ENCODE data around the gene KIFBP. TPM values are rescaled to one million over a fixed set of nuclear protein-coding genes. Genes with fewer than 3 reads are reported as not detected.
"Not testable (repeated sequence)": the region's sequence is repeated elsewhere in the genome, so short reads cannot be mapped to it uniquely, and the experiment has no call there.

The KIFBP gene
- total RNA-seq, 1 donor from 2014 or later: 27.7 TPM

DNA sequence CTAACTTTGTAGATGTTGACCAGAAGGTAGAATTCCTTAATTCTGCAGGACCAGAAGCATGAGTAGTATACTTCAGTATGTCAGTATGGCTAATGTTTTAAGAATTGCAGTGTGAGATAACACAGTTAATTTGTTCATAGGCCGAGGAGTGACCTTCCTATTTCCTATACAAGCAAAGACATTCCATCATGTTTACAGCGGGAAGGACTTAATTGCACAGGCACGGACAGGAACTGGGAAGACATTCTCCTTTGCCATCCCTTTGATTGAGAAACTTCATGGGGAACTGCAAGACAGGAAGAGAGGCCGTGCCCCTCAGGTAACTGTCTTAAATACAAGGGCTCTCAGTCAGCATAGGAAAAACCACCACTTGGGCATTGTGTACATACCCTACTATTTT lies 25.5 kb upstream of the KIFBP start:
- H3K4me3 Mint-ChIP-seq: no peak overlapping the region
- H3K4me1 Mint-ChIP-seq: peaks cover 3% of the 10 kb centered on the region
- H3K27me3 Mint-ChIP-seq (ENCODE audit: low read depth): no peaks in the 10 kb centered on the region
- H3K9me3 Mint-ChIP-seq: no peaks in the 10 kb centered on the region
- no peak for DNase-seq (ENCODE audit: low read depth, low spot score)
- no peak overlapping the region for H3K27ac Mint-ChIP-seq (ENCODE audit: unreplicated experiment)
- TF ChIP-seq, protein P1, sequence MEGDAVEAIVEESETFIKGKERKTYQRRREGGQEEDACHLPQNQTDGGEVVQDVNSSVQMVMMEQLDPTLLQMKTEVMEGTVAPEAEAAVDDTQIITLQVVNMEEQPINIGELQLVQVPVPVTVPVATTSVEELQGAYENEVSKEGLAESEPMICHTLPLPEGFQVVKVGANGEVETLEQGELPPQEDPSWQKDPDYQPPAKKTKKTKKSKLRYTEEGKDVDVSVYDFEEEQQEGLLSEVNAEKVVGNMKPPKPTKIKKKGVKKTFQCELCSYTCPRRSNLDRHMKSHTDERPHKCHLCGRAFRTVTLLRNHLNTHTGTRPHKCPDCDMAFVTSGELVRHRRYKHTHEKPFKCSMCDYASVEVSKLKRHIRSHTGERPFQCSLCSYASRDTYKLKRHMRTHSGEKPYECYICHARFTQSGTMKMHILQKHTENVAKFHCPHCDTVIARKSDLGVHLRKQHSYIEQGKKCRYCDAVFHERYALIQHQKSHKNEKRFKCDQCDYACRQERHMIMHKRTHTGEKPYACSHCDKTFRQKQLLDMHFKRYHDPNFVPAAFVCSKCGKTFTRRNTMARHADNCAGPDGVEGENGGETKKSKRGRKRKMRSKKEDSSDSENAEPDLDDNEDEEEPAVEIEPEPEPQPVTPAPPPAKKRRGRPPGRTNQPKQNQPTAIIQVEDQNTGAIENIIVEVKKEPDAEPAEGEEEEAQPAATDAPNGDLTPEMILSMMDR (conservative IDR thresholded peaks at IDR 0.05): no peak
- H3K36me3 Mint-ChIP-seq (ENCODE audit: low read depth): peaks cover 5% of the 10 kb centered on the region

DNA sequence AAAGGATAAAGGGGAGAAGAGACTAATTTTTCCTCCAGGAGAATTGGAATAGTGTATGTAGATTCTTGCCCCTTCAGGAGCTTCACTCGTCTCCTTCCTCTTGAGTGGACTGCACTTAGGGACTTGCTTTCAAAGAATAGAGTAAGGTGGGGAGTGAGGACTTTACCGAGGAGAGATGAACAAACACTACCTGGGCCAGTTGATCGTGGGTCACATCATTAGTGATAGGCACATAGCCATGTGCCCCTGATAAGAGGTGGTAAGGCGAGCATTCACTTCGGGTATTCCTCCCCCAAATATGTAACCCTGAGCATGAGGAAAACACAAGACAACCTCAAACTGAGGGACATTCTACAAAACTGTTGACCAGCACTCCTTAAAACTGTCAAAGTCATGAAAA lies 14.6 kb upstream of the KIFBP start:
- no peaks in the 10 kb centered on the region for H3K27me3 Mint-ChIP-seq (ENCODE audit: low read depth)
- H3K9me3 Mint-ChIP-seq: no peaks in the 10 kb centered on the region
- H3K4me3 Mint-ChIP-seq: no peak overlapping the region
- no peaks in the 10 kb centered on the region for H3K4me1 Mint-ChIP-seq
- DNase-seq (ENCODE audit: low read depth, low spot score): no peak
- H3K36me3 Mint-ChIP-seq (ENCODE audit: low read depth): peaks cover 20% of the 10 kb centered on the region
- TF ChIP-seq, protein P1 (conservative IDR thresholded peaks at IDR 0.05): no peak
- peak overlapping the region; percentile 55 for H3K27ac Mint-ChIP-seq (ENCODE audit: unreplicated experiment)

DNA sequence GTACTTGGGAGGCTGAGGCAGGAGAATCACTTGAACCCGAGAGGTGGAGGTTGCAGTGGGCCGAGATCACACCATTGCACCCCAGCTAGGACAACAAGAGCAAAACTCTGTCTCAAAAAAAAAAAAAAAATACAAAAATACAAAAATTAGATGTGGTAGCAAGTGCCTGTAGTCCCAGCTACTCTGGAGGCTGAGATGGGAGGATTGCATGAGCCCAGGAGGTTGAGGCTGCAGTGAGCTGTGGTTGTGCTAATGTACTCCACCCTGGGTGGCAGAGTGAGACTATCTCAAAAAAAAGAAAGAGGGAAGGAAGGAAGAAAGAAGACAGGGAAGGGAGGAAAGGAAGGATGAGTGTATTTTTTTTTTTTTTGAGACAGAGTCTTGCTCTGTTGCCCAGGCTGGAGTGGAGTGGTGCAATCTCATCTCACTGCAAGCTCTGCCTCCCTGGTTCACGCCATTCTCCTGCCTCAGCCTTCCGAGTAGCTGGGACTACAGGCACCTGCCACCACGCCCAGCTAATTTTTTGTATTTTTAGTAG lies 12.6 kb upstream of the KIFBP start:
- peaks cover 20% of the 10 kb centered on the region for H3K36me3 Mint-ChIP-seq (ENCODE audit: low read depth)
- not testable (repeated sequence) for H3K27me3 Mint-ChIP-seq (ENCODE audit: low read depth); H3K9me3 Mint-ChIP-seq; H3K4me1 Mint-ChIP-seq; H3K4me3 Mint-ChIP-seq; DNase-seq (ENCODE audit: low read depth, low spot score)
- peak overlapping the region; percentile 6 for H3K27ac Mint-ChIP-seq (ENCODE audit: unreplicated experiment)

DNA sequence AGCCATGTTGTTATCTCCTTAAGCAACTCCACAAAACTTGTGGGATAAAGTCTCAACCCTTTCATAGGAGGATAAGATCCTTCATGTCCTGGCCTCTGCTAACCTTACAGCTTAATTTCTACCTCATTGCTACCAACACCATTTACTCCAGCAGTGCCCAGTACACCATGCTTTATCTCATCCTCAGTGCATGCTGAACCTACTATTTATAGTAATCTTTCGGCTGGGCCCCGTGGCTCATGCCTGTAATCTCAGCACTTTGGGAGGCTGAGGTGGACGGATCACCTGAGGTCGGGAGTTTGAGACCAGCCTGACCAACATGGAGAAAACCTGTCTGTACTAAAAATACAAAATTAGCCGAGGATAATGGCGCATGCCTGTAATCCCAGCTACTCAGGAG lies 8.9 kb upstream of the KIFBP start:
- not testable (repeated sequence) for H3K27ac Mint-ChIP-seq (ENCODE audit: unreplicated experiment); H3K4me1 Mint-ChIP-seq; H3K4me3 Mint-ChIP-seq; DNase-seq (ENCODE audit: low read depth, low spot score); H3K9me3 Mint-ChIP-seq; H3K27me3 Mint-ChIP-seq (ENCODE audit: low read depth)
- peaks cover 14% of the 10 kb centered on the region for H3K36me3 Mint-ChIP-seq (ENCODE audit: low read depth)

DNA sequence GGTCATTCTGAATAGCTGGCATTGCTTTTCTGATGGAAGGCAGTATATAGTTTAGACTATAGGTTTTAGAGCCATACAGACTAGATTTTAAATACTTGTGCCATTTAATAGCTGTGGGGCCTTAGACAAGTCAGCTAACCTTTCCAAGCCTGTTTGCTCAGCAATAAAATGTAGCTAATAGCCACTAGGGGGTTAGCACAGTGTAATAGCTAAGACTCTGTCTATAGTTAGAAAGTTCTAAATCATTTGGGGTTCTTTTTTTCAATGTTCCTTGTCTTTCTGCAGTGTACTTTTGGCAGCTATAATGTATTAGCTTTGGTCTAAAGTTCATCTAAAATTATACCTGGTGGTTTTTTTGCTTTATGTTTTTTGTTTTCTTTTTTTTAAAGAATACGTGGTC lies 7.5 kb upstream of the KIFBP start:
- TF ChIP-seq, protein P1 (conservative IDR thresholded peaks at IDR 0.05): peak; percentile 55
- no peak overlapping the region for H3K27ac Mint-ChIP-seq (ENCODE audit: unreplicated experiment)
- H3K36me3 Mint-ChIP-seq (ENCODE audit: low read depth): peaks cover 8% of the 10 kb centered on the region
- H3K4me3 Mint-ChIP-seq: no peak overlapping the region
- H3K9me3 Mint-ChIP-seq: no peaks in the 10 kb centered on the region
- H3K27me3 Mint-ChIP-seq (ENCODE audit: low read depth): no peaks in the 10 kb centered on the region
- DNase-seq (ENCODE audit: low read depth, low spot score): no peak
- H3K4me1 Mint-ChIP-seq: no peaks in the 10 kb centered on the region

DNA sequence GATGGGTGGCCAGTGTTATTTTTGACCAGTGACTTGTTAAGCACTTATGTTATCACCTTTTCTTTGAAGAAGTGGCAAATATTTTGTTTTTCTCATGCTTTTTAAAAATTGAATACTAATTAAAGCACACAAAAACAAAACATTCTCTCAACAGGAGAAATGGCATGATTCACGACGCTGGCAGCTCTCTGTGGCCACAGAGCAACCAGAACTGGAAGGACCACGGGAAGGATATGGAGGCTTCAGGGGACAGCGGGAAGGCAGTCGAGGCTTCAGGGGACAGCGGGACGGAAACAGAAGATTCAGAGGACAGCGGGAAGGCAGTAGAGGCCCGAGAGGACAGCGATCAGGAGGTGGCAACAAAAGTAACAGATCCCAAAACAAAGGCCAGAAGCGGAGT lies 6.2 kb upstream of the KIFBP start:
- DNase-seq (ENCODE audit: low read depth, low spot score): no peak
- Mint-ChIP-seq H3K9me3 (no peaks in the 10 kb centered on the region), H3K27me3 (ENCODE audit: low read depth) (no peaks in the 10 kb centered on the region), H3K4me1 (no peaks in the 10 kb centered on the region), H3K36me3 (ENCODE audit: low read depth) (peaks cover 8% of the 10 kb centered on the region), H3K4me3 (no peak overlapping the region), H3K27ac (ENCODE audit: unreplicated experiment) (no peak overlapping the region)
- TF ChIP-seq, protein P1 (conservative IDR thresholded peaks at IDR 0.05): no peak

DNA sequence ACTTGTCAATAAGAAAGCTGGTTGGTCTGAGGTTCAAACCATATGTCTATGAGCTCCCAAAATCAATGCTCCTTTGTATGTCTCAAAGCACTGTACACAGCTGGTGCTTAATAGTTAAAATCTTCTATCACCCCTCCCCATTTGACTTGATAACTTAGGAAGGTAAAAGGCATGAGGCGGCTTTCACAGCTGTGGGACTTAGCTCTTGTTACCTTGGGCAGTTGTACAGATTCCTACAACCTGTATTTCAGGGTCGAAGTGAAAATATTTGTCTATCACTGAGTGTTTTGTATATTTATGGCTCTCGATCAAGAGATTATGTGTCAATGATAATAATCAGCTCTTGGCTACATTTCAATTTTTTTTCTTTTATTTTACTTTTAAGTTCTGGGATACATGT lies 992 bp upstream of the KIFBP start:
- Mint-ChIP-seq H3K4me3 (peak overlapping the region; percentile 96), H3K27me3 (ENCODE audit: low read depth) (no peaks in the 10 kb centered on the region), H3K36me3 (ENCODE audit: low read depth) (no peaks in the 10 kb centered on the region), H3K4me1 (peaks cover 29% of the 10 kb centered on the region), H3K27ac (ENCODE audit: unreplicated experiment) (no peak overlapping the region), H3K9me3 (no peaks in the 10 kb centered on the region)
- DNase-seq (ENCODE audit: low read depth, low spot score): no peak
- TF ChIP-seq, protein P1 (conservative IDR thresholded peaks at IDR 0.05): no peak

Data from neural crest cell (in vitro differentiated cells).